Body of pancreas (tissue), 4 donors: ENCODE data around the gene GRAMD4. TPM values are rescaled to one million over a fixed set of nuclear protein-coding genes. Genes with fewer than 3 reads are reported as not detected.

Experiments
- ATAC-seq: fragments of 150-250 bp; one replicate; pipeline ENCODE4 v1.9.1; 2016
- DNase-seq, 4 donors: peaks; one replicate each; pipeline ENCODE4 v3.0.0-alpha.2; 2019
- H3K27ac ChIP-seq, 4 donors: fragments of 200-600 bp; sonication (generic); 1 replicate in 3 of 4; 2 replicates in 1 of 4; pipeline versions ENCODE4 v1.5.1 to v1.6.1; 2016 to 2019; ENCODE audit warnings: mild to moderate bottlenecking in 1 of 4, mixed read lengths in 1 of 4, moderate library complexity in 1 of 4
- H3K27me3 ChIP-seq, 2 donors: fragments of 200-600 bp; sonication (generic); one replicate each; pipeline ENCODE4 v1.6.0; 2016; ENCODE audit warnings: mild to moderate bottlenecking in 1 of 2
- H3K36me3 ChIP-seq, 2 donors: fragments of 200-600 bp; sonication (generic); replicated peaks in 1 of 2; 2 replicates each; pipeline ENCODE4 v1.5.1; 2016; ENCODE audit warnings: low read depth in 2 of 2; ENCODE audit not compliant: insufficient read depth in 1 of 2
- H3K4me1 ChIP-seq: fragments of 200-600 bp; sonication (generic); one replicate; pipeline ENCODE4 v1.6.0; 2016
- H3K4me3 ChIP-seq, 2 donors: fragments of 200-600 bp; sonication (generic); 1 replicate in 1 of 2; 2 replicates in 1 of 2; pipeline ENCODE4 v1.5.1; 2016 to 2019
- H3K9me3 ChIP-seq, 3 donors: fragments of 200-600 bp; sonication (generic); 1 replicate in 2 of 3; 2 replicates in 1 of 3; pipeline ENCODE4 v1.5.1; 2016
- POLR2A ChIP-seq, 3 donors: fragments of 450-650 bp; IDR thresholded peaks; one replicate each; pipeline ENCODE4 v1.6.1; 2016; ENCODE audit warnings: antibody characterized with exemption in 3 of 3, mild to moderate bottlenecking in 2 of 3
- WGBS, 2 donors: methylation state at CpG; one replicate each; pipeline ENCODE4 v1.1.5; 2017; 5-methylcytosine and 5-hydroxymethylcytosine counted together
- intact Hi-C: fragments of 100-400 bp; cut with DNase I; formaldehyde crosslinking; loops from one replicate; pipeline ENCODE4 v1.15.1; 2023
- total RNA-seq, 2 donors: library from RNA; depleted of rRNA; stranded (reverse); fragments of >200 nt; gene quantifications; one replicate each; pipeline ENCODE4 v1.1.0, GENCODE V29; 2016
- TF ChIP-seq, protein P1 (sequence below), 7 experiments: fragments of 450-650 bp in 4 of 7; fragments of 200-600 bp in 3 of 7; sonication (generic) in 3 of 7; IDR thresholded peaks; one replicate each; pipeline ENCODE4 v1.5.1; 2016 to 2019; ENCODE audit warnings: antibody characterized with exemption in 7 of 7

Gene GRAMD4
- total RNA-seq, 2 donors from 2014 or later = 29.3 to 62.3 TPM

DNA sequence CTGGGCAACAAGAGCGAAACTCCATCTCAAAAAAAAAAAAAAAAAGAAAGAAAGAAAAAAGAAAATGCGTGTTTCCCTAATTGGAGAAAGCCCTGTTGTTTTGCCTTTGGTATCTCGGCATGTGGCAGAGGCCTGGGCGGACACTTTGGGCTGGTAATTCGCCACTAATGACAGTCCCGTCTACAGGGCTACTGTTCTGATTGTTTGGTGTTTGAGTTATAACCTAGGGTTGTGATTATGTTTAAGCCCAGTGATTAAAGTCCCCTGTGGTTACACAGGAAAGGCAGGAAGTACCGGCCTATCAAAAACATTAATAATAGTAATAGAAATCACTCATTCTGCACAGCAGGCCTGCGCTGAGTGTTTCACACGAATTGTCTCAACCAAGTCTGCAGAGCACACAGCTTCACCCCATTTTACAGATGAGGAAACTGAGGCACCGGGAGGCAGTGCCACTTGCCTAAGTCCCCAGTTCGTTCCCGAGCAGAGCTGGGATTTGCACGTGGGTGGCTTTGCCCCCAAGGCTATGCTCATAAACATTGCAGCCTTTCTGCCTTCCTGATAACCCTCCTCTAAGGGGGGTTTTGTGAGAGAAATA lies 39.1 kb upstream of the GRAMD4 start:
- intact Hi-C loops = no loop called here
- Histone ChIP-seq H3K27ac (peak overlapping the region in 3 of 4 donors; percentile 29 to 72 (median 70)), H3K27me3 (no peaks in the 10 kb centered on the region), H3K9me3 (no peaks in the 10 kb centered on the region), H3K36me3 (no peaks in the 10 kb centered on the region), H3K4me3 (no peak overlapping the region), H3K4me1 (peaks cover 70% of the 10 kb centered on the region)
- TF ChIP-seq, protein P1, sequence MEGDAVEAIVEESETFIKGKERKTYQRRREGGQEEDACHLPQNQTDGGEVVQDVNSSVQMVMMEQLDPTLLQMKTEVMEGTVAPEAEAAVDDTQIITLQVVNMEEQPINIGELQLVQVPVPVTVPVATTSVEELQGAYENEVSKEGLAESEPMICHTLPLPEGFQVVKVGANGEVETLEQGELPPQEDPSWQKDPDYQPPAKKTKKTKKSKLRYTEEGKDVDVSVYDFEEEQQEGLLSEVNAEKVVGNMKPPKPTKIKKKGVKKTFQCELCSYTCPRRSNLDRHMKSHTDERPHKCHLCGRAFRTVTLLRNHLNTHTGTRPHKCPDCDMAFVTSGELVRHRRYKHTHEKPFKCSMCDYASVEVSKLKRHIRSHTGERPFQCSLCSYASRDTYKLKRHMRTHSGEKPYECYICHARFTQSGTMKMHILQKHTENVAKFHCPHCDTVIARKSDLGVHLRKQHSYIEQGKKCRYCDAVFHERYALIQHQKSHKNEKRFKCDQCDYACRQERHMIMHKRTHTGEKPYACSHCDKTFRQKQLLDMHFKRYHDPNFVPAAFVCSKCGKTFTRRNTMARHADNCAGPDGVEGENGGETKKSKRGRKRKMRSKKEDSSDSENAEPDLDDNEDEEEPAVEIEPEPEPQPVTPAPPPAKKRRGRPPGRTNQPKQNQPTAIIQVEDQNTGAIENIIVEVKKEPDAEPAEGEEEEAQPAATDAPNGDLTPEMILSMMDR (IDR thresholded peaks at IDR 0.05) = no peak
- no peak for TF ChIP-seq POLR2A (IDR thresholded peaks at IDR 0.05)
- DNase-seq (no peak), ATAC-seq (no peak)
- WGBS, 2 donors = 66 to 69% methylated on average over 13 of the region's 13 CpGs

DNA sequence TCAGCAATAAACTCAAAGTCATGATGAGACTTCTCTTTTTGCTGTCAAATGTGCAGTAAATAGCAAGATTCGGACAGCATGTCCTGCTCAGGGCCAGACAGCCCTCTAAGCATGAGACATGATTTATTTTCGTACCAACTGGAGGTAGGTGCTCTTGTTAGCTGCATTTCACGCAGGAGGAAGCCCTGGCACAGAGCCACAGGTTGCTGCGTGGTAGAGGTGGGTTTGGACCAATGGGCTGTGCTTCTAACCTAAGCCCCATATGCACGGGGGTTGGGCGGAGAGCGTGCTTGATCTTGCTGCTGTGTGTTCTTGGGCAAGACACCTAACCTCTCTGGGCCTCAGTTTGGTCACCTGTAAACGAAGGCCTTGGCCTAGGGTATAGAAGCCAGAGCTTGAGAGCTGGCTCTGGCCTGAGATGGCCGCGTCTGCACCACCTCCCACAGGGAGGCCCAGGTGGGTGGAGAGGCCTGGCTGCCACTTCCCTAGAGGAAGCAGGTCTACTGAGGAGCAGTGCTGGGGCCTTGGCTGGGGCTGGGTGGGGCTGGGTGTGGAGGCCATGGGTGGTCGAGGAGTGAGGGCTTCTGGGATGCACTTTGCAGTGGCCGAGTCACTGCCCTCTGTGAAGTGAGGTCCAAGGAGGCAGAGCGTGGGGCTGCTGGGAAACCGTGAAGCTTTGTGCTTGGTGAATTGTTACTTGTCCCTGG lies 38.5 kb upstream of the GRAMD4 start:
- Histone ChIP-seq H3K9me3 (no peaks in the 10 kb centered on the region), H3K27ac (peak overlapping the region; percentile 25 to 72 (median 50)), H3K36me3 (no peaks in the 10 kb centered on the region), H3K4me3 (no peak overlapping the region), H3K27me3 (no peaks in the 10 kb centered on the region), H3K4me1 (peaks cover 69% of the 10 kb centered on the region)
- no peak for TF ChIP-seq POLR2A (IDR thresholded peaks at IDR 0.05)
- TF ChIP-seq, protein P1 (IDR thresholded peaks at IDR 0.05) = no peak
- WGBS, 2 donors = 68% methylated on average over 9 to 14 of the region's 14 CpGs
- intact Hi-C loops = no loop called here
- DNase-seq (peak in 1 of 4 donors; percentile 14), ATAC-seq (no peak)

DNA sequence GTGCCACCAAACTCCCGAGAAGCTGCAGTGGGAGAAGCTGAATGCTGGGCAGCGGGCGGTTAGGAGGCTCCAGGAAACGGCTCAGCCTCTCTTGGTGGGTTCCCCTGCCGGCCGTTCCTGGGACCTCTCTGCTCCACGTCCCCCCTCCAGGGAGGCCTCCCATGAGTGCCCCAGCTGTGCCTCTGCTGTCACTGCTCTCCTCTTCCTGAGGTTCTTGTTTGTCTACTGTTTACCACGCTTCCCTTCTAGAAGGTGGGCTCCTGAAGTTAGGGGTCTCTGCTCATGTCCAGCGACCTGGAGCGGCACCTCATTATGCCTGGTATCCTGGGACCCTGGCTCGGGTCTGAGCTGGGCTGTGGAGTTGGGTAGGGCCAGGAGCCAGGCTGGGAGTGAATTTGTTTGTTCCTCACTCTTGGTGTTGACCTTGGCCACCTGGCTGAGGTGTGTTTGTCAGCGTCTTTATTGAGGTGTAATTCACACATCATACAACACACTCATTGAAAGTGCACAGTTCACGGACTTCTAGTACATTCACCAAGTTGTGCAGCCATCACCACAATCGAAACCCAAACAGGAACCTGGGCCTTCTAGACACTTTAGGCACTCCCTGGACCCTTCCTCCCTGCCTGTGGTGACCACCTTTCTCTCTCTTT lies 37.8 kb upstream of the GRAMD4 start:
- Histone ChIP-seq H3K27me3 (no peaks in the 10 kb centered on the region), H3K9me3 (no peaks in the 10 kb centered on the region), H3K27ac (peak overlapping the region; percentile 25 to 41 (median 34)), H3K36me3 (no peaks in the 10 kb centered on the region), H3K4me3 (no peak overlapping the region), H3K4me1 (peaks cover 69% of the 10 kb centered on the region)
- TF ChIP-seq, protein P1 (IDR thresholded peaks at IDR 0.05) = no peak
- ATAC-seq (peak; percentile 36), DNase-seq (peak in 2 of 4 donors; percentile 65 to 66)
- intact Hi-C loops = no loop called here
- 40 to 60% methylated on average over 10 to 14 of the region's 14 CpGs for WGBS, 2 donors

DNA sequence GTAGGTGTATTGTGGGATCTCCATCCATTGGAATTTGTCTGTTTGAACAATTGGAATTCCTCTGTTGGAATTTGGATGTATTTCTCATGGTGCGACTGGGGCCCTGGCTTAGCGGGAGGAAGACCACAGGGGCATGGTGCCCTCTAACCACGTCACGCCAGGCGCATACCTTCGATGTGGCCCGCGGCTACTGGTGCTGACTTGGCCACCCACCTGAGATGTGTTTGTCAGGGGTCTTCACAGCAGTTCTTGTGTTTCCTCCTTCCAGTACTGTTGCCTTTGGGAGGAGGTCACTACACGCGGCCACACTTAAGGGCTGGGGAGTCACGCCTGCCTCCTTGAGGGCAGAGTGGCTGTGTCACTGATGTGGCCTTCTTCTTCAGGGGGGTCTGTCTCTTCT lies 36.6 kb upstream of the GRAMD4 start:
- DNase-seq (peak in 1 of 4 donors; percentile 10), ATAC-seq (no peak)
- no peak for TF ChIP-seq POLR2A (IDR thresholded peaks at IDR 0.05)
- TF ChIP-seq, protein P1 (IDR thresholded peaks at IDR 0.05) = no peak
- intact Hi-C loops = no loop called here
- whole genome bisulfite sequencing, 2 donors = 89 to 98% methylated on average over 6 to 11 of the region's 11 CpGs
- Histone ChIP-seq H3K27ac (no peak overlapping the region), H3K27me3 (no peaks in the 10 kb centered on the region), H3K36me3 (no peaks in the 10 kb centered on the region), H3K4me1 (peaks cover 58% of the 10 kb centered on the region), H3K9me3 (no peaks in the 10 kb centered on the region), H3K4me3 (no peak overlapping the region)
